Lower lobe of right lung (tissue), 2 donors: ENCODE measurements around the gene MAP3K12. TPM values are rescaled to one million over a fixed set of nuclear protein-coding genes. Genes with fewer than 3 reads are reported as not detected.

Experiments
- ATAC-seq, 2 donors: fragments of 200-7000 bp; cut with Tn5 transposase; one replicate each; pipeline ENCODE4 v1.9.1; 2020 to 2022; ENCODE audit warnings: mild to moderate bottlenecking in 2 of 2, moderate library complexity in 2 of 2
- DNase-seq: peaks from one replicate; pipeline ENCODE4 v3.0.0-alpha.2; 2020
- H3K27ac ChIP-seq: fragments of 200-600 bp; one replicate; pipeline ENCODE4 v1.8.0; 2022
- H3K27me3 ChIP-seq: fragments of 200-600 bp; one replicate; pipeline ENCODE4 v1.8.0; 2022; ENCODE audit warnings: low read depth
- H3K36me3 ChIP-seq: fragments of 200-600 bp; one replicate; pipeline ENCODE4 v1.8.0; 2022; ENCODE audit warnings: mild to moderate bottlenecking
- H3K4me1 ChIP-seq: fragments of 200-600 bp; one replicate; pipeline ENCODE4 v1.8.0; 2022
- H3K4me3 ChIP-seq: fragments of 200-600 bp; one replicate; pipeline ENCODE4 v1.8.0; 2022; ENCODE audit warnings: mild to moderate bottlenecking
- H3K9me3 ChIP-seq: fragments of 200-600 bp; one replicate; pipeline ENCODE4 v1.8.0; 2022
- CTCF ChIP-seq: fragments of 200-600 bp; IDR thresholded peaks from one replicate; pipeline ENCODE4 v1.8.0; 2022; ENCODE audit warnings: antibody characterized with exemption, mild to moderate bottlenecking
- intact Hi-C: fragments of 100-400 bp; cut with DNase I; formaldehyde crosslinking; loops from one replicate; pipeline ENCODE4 v1.11.0; 2022
- total RNA-seq: library from RNA; stranded (reverse); fragmentation: NEBNext Ultra II Directional; extraction: Animal tissue kit (Norgen Biotek cat#: 25700); gene quantifications from one replicate; pipeline ENCODE4 v1.2.1, GENCODE V29; 2021
- donor health status: DM: no; HTN: yes; CAD: no; lungs with severe emphysema.

Gene MAP3K12
- total RNA-seq, 1 donor from 2014 or later, result 17.5 TPM

DNA sequence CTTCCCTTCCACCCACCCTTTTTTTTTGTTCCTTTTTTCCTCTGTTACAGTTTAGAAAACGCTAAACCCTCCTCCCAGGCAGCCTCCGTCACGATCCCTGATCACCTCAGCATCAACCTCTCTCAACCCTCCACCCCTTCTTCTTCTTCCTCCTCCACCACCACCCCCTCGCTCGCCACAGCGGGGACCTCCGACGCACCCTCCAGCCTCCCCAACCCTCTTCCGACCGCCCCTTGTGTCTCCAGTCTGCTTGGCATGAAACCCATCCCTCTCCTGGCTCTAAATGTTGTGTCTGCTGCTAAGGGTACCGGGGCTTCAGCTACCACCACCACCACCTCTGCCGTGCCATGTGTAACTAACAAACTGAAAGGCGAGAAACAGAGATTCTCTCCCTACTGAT, 24.4 kb downstream of the MAP3K12 start:
- no peak for TF ChIP-seq CTCF
- DNase-seq (no peak), ATAC-seq (no peak)
- H3K27me3 ChIP-seq, result no peaks in the 10 kb centered on the region
- no peak overlapping the region for H3K27ac ChIP-seq
- H3K36me3 ChIP-seq, result peaks cover 100% of the 10 kb centered on the region
- no peaks in the 10 kb centered on the region for H3K9me3 ChIP-seq
- peaks cover 28% of the 10 kb centered on the region for H3K4me1 ChIP-seq
- no peak overlapping the region for H3K4me3 ChIP-seq
- intact Hi-C loops, result no loop called here

GRCh38 chr12:53474077-53474476, 25.2 kb downstream of the MAP3K12 start:
- no peak for TF ChIP-seq CTCF
- H3K4me3 ChIP-seq, result no peak overlapping the region
- no peaks in the 10 kb centered on the region for H3K9me3 ChIP-seq
- intact Hi-C loops, result no loop called here
- no peak for ATAC-seq
- peaks cover 28% of the 10 kb centered on the region for H3K4me1 ChIP-seq
- no peaks in the 10 kb centered on the region for H3K27me3 ChIP-seq
- DNase-seq, result no peak
- H3K27ac ChIP-seq, result no peak overlapping the region
- peaks cover 100% of the 10 kb centered on the region for H3K36me3 ChIP-seq

GRCh38 chr12:53472056-53472582, 27.1 kb downstream of the MAP3K12 start:
- H3K9me3 ChIP-seq, result no peaks in the 10 kb centered on the region
- no peak for DNase-seq
- intact Hi-C loops, result no loop called here
- no peak overlapping the region for H3K4me3 ChIP-seq
- no peak overlapping the region for H3K27ac ChIP-seq
- no peaks in the 10 kb centered on the region for H3K27me3 ChIP-seq
- TF ChIP-seq CTCF, result no peak
- peaks cover 100% of the 10 kb centered on the region for H3K36me3 ChIP-seq
- H3K4me1 ChIP-seq, result peaks cover 28% of the 10 kb centered on the region
- no peak for ATAC-seq

GRCh38 chr12:53468282-53468681, 31.0 kb downstream of the MAP3K12 start:
- H3K36me3 ChIP-seq, result peaks cover 100% of the 10 kb centered on the region
- H3K9me3 ChIP-seq, result no peaks in the 10 kb centered on the region
- no peak overlapping the region for H3K27ac ChIP-seq
- DNase-seq (no peak), ATAC-seq (no peak)
- H3K4me3 ChIP-seq, result no peak overlapping the region
- intact Hi-C loops, result no loop called here
- peaks cover 12% of the 10 kb centered on the region for H3K4me1 ChIP-seq
- no peaks in the 10 kb centered on the region for H3K27me3 ChIP-seq
- no peak for TF ChIP-seq CTCF

DNA sequence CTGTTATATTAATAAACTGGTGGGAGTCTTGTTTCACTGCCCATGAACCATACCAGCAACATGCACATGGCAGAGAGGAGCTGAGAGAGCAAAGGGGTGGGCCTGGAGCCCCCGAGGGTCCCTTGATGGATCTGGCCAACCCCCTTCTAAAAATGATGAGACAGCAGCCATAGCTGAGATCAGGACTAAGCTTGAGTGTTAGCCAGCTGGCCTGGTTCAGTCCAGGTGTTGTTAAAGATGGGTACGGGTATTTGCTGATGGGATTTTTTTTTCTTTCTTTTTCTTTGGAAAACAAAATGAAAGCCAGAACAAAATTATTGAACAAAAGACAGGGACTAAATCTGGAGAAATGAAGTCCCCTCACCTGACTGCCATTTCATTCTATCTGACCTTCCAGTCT, 31.4 kb downstream of the MAP3K12 start:
- DNase-seq (no peak), ATAC-seq (no peak)
- no peak overlapping the region for H3K27ac ChIP-seq
- peaks cover 100% of the 10 kb centered on the region for H3K36me3 ChIP-seq
- no peak overlapping the region for H3K4me3 ChIP-seq
- H3K9me3 ChIP-seq, result no peaks in the 10 kb centered on the region
- intact Hi-C loops, result no loop called here
- H3K27me3 ChIP-seq, result no peaks in the 10 kb centered on the region
- no peak for TF ChIP-seq CTCF
- peaks cover 9% of the 10 kb centered on the region for H3K4me1 ChIP-seq

GRCh38 chr12:53467082-53467481, 32.2 kb downstream of the MAP3K12 start:
- Histone ChIP-seq H3K36me3 (peaks cover 100% of the 10 kb centered on the region), H3K9me3 (no peaks in the 10 kb centered on the region), H3K4me3 (no peak overlapping the region), H3K4me1 (peaks cover 2% of the 10 kb centered on the region), H3K27me3 (no peaks in the 10 kb centered on the region), H3K27ac (no peak overlapping the region)
- no peak for DNase-seq
- no peak for ATAC-seq
- intact Hi-C loops, result no loop called here
- TF ChIP-seq CTCF, result no peak
